VCaP (cell line): ENCODE data around the gene SYNGR3.

Experiments used
- H3K27ac ChIP-seq: fragments of 450-650 bp; 2 replicates; pipeline ENCODE4 v1.5.1; 2017
- TF ChIP-seq, protein P1 (sequence below): fragments of 450-650 bp; conservative IDR thresholded peaks from 2 replicates; pipeline ENCODE4 v1.5.1; 2017; ENCODE audit warnings: mild to moderate bottlenecking, moderate library complexity

SYNGR3 gene

DNA sequence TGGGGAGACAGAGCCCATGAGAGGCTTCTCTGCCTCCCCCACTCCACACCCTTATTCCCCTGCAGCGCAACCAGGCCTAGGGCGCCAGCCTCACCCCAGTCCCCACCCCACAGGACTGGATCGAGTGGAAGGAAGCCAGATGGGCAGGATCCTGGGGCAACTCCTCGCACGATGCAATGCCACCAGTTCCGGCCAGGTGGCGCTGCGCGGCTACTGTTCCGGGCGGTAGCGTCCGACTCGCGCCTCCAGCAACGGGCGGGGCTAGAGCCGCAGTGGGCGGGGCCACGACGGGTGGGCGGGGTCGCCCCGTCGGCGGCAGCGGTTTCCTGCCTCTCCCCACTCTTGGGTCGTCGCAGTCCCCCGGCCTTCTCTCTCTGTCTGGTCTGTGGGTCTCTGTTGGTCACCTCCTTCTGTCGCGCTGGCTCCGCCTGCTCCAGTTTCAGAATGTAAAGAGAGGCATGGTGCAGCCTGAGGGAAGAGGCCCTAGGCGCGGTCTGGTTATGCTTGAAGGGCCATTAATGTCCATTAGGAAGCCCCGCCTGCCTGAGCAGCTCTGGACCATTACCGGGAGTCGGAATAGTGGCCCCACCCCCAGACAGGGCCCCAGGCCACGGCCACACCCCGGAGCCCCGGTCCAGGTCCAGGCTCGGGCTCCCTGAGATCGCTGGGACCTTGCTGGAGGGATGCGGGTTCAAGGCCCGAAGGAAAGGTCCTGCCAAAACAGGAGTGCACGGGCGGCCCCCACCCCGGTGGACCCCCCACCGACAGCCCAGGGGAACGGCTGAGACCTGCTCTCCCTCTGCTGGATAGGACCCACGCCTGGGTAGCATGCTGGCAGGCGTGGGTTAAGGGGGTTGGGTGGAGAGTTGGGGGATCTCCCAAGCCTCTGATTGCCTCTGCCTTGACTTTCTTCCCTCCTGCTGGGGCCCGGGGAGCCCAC, 33.6 kb downstream of the SYNGR3 start:
- TF ChIP-seq, protein P1, sequence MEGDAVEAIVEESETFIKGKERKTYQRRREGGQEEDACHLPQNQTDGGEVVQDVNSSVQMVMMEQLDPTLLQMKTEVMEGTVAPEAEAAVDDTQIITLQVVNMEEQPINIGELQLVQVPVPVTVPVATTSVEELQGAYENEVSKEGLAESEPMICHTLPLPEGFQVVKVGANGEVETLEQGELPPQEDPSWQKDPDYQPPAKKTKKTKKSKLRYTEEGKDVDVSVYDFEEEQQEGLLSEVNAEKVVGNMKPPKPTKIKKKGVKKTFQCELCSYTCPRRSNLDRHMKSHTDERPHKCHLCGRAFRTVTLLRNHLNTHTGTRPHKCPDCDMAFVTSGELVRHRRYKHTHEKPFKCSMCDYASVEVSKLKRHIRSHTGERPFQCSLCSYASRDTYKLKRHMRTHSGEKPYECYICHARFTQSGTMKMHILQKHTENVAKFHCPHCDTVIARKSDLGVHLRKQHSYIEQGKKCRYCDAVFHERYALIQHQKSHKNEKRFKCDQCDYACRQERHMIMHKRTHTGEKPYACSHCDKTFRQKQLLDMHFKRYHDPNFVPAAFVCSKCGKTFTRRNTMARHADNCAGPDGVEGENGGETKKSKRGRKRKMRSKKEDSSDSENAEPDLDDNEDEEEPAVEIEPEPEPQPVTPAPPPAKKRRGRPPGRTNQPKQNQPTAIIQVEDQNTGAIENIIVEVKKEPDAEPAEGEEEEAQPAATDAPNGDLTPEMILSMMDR: peak; percentile 84
- peak overlapping the region; percentile 54; the same call in 1 of the 2 replicates for H3K27ac ChIP-seq

DNA sequence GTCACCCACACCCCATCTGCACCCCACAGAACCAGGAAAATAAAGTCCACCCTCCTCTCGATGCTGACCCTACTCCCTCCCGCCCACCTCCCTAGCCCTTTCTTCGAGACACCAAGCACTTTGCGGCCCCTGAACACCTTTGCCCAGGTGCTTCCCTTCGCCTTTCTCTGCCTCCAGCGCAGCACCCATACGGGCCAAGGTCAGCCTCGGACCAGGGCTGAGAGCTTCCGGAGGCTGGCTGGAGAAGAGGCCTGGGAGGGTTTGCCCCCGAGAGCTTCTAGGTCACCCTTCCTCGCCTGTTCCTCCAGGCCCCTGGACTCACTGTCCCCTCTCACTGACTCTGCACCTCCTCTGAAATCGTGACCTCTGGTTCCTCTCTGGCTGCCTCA, 34.3 kb downstream of the SYNGR3 start:
- H3K27ac ChIP-seq: peak overlapping the region; percentile 54; the same call in 1 of the 2 replicates
- TF ChIP-seq, protein P1: no peak

DNA sequence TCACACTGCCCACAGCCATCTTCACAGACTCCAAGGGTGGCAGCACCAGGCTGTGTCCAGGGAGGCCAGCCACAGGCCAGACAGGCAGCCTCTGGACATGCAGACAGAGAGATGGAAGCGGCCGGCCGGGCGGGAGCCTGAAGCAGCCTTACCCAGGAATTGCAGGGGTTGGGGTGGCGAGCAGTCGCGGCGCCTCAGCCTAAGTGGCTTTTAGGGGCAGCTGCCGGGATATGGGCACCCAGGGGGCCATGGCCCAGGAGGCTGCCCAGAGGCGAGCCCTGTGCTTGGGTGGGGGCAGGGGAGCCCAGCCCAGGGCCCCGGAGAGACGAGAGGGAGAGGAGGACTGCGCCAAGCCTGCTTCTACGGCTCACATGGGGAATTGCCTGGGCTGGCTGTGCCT, 35.5 kb downstream of the SYNGR3 start:
- TF ChIP-seq, protein P1: no peak
- no peak overlapping the region for H3K27ac ChIP-seq

DNA sequence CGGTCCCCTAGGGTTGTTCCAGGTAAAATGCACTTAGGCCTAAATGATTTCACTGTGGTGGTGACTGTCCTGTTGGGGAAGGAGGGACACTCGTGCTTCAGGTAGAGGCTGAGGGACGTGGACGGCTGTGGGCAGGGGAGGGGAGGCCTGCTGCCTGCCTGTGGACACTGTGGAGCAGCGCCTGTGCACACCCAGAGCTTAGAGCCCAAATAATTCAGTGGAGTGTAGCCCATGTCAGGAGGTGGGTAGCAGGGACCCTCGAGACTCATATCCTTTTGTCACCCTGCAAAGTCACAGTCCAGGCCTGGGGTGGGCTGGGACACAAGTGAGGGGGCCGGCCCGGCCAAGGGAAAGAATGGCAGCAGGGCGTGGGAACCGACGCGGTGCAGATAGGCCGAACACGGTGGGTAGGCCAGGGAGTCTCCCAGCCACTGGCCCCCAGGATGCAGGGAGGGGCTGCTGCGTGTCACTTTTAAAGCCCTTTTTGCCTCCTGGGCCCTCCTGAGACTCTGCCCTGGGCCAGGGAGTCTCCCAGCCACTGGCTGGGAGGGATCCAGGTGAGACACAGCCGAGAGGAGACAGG, 36.2 kb downstream of the SYNGR3 start:
- TF ChIP-seq, protein P1: no peak
- H3K27ac ChIP-seq: peak overlapping the region; percentile 79; the same call in 1 of the 2 replicates

DNA sequence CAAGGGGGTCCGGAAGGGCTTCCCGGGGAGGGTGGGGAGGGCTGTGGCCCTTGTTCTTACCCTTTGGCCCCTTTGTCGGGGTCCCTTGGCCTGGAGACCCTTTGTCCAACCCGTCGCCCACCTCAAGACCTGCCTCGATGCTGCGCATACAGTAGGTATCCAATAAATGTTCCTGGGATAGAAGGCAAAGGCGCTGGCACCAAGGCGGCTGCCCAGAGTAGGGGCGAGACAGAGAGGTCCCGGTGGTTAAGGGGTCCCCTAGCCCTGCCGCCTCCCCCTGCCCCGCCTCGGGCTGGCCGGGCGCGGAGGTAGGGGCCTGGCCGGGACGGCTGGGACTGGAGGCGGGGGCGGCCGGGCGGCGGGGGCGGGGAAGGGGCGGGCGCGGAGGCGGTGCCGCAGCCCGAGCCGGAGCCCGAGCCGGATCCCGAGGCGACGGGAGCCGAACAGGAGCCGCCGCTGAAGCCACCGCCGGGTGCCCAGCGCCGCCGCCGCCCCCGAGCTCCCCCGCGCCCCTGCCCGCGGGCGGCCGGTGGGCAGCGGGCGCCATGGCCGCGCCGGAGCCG, 36.8 kb downstream of the SYNGR3 start, which contains the start of gene NHERF2:
TSS of gene NHERF2 (plus strand) at position 442 of the 563 bp plus-strand sequence. CDS start at position 546, 104 bp downstream.
- H3K27ac ChIP-seq: peak within 1 kb of the TSS; percentile 79
- TF ChIP-seq, protein P1: no peak

DNA sequence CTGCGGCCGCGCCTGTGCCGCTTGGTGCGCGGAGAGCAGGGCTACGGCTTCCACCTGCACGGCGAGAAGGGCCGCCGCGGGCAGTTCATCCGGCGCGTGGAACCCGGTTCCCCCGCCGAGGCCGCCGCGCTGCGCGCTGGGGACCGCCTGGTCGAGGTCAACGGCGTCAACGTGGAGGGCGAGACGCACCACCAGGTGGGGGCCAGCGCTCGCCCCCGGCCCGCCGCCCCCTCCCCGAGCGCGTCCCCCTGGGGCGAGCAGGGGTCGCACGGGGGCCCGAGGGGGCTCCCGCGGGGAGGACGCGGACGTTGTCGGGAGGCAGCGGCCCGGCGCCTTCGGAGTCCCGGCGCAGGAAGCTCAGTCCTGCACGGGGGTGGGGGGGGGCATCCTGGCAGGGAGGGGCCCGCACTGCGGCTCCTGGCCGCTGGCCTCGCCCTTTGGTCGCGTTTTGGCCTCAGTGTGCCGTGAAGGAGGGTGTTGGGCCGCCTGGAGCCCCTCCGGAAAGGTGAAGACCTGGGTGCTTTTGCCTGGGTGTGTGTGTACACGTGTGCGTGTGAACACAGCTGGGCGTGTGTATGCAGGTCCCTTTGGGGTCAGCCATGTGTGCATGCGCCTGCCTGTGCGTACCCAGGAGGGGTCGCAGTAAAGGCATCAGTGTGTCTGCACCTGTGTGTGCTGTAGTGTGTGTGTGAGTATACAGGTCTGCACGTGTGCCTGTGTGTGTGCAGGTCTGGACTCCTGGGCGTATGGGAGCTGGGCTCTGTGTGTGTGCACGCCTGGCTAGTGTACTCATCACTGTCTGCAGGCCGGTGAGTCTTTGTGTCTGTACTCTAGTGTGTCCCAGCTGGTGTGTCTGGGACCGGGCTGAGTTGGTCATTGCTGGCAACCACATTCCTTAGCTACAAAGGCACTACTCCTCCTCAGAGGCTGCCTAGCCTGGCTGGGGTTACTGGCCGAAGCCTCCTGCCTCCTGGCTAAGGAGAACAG, 37.5 kb downstream of the SYNGR3 start:
- TF ChIP-seq, protein P1: no peak
- peak overlapping the region; percentile 79 for H3K27ac ChIP-seq
